HG03342 (cell line): Measurements from ENCODE around the gene CD34.

Experiments
- ATAC-seq: cut with Tn5 transposase; IDR thresholded peaks from one replicate; pipeline ENCODE4 v1.9.1; 2021; ENCODE audit warnings: mild to moderate bottlenecking, moderate library complexity; ENCODE audit not compliant: unreplicated experiment

The CD34 gene

DNA sequence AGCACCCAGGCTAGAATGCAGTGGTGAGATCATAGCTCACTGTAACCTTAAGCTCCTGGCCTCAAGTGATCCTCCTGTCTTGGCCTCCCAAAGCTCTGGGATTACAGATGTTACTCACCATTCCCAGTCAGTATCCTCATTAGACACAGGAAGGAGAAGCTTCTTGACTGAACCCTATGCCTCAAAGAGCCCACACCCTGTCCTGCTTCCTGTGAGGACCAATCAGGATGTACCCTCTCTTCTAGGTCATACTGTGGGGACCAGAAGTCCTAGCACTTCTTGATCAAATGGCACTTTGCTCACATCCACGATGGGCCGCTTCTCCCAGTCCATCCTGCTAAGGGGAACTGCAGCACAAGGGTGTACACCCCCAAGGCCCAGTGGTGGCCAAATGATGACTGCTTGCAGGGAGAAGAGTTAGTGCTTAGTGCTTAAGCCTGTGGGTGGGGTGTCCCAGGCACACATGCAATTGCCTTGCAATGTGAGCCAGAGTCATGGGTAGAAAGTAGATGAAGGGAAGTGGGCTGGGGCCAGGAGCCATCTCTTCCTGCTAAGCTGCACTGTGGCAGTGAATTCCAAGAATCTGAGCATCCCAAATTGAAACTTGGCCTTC is 9.8 kb downstream of the CD34 start:
- ATAC-seq = no peak

GRCh38 chr1:207898836-207899235 is 12.1 kb downstream of the CD34 start:
- no peak for ATAC-seq

- no peak for ATAC-seq
Observed at GRCh38 chr1:207898260-207898659, 12.7 kb downstream of the CD34 start.

DNA sequence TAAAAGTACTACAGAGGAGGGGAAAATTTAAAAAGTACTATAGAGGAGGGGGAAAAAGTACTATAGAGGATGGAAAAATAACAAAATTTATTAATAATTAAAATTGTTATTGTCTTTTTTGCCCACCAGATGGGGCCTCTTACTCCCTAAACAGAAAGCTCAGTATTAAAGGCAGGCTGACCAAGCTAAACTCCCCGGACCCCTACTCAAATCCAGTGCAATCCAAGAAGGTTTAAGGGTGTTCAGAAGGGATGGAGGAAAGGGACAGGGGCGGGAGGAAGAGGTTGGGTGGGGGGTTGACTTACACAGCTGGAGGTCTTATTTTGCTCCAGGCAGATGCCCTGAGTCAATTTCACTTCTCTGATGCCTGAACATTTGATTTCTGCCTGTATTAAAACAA is 13.7 kb downstream of the CD34 start:
- no peak for ATAC-seq

DNA sequence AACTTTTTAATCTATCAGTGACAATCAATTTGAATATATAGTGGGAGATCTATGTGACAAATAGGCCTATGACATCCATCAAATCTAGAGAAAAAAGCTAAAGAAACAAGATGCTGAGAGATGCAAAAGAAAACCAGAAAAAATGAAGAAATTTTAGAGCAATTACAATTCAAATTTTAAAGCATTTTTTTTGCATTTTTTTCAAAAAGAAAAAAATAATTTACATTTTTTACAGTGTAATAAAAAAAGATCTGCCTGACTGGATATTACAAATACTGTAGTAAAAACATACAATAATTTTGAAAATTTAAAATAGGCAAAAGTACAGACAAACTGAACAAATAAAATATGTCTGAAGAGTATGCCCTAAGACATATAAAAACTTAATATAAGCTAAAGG is 14.4 kb downstream of the CD34 start:
- ATAC-seq = no peak

DNA sequence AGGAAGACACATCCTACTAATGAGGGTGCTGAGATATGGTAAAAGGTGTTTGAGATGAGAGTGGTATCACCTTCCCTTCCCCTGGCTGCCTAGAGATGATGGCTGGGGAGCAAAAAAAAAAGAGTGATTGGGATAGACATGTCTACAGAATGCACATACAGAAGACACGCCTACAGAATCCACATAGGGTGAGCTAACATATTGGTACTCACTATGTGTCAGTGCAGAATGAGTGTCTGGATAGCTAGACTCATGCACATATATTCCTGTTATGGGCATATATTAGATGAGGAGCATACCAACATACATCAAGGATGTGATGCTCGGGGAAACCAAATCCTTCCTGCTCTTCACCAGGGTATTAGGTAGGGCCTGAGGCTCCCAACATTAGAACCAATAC is 16.2 kb downstream of the CD34 start:
- no peak for ATAC-seq

GRCh38 chr1:207893737-207894582 is 17.0 kb downstream of the CD34 start:
- ATAC-seq = no peak

DNA sequence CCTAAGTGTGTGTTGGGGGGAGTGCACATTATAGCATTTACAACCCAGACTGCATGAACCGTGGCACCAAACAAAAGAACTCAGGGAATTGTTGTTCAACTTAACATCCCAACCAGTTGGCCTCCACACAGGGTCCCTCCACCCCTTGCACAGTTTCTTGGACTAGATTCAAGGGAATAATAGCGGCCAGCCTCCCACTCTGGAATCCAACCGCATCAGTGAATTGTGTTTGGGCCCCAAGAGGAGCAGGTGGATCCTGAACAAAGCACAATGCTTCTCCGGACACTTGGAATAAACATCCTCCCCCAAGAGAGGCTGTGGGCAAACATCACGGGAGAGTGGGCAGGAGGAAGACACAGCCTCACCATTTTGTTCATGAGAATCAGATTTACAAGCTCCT is 18.2 kb downstream of the CD34 start:
- ATAC-seq = no peak

- ATAC-seq = no peak
Observed at GRCh38 chr1:207891148-207891547, 19.8 kb downstream of the CD34 start.

DNA sequence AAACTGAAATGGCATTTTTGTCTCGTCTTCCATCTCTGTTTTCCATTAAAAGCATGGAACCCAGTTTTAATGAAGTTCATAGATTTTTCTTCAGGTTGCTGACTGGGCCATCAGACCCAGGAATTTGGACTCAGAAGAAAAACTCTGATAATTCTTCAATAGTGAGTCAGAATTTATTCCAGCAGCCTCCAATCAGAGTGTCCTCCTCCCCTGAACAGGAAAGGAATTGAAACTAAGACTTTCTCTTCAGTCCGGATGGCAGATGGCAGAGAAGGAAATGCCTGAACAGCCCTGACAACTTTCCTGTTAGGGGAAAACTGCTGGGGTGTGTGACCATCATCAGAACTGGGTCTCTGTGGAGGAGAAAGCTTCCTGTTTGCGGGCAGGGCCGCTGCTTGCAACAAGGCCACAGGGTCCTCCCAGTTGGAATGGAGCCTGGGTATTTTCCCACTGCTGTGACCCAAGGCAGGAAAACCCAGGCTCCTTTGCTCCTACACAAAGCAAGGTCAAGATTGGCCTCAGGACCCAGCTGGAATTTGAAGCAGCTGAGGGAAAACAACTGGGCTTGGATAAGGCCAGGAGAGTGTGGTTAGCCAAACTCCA is 20.7 kb downstream of the CD34 start:
- no peak for ATAC-seq

DNA sequence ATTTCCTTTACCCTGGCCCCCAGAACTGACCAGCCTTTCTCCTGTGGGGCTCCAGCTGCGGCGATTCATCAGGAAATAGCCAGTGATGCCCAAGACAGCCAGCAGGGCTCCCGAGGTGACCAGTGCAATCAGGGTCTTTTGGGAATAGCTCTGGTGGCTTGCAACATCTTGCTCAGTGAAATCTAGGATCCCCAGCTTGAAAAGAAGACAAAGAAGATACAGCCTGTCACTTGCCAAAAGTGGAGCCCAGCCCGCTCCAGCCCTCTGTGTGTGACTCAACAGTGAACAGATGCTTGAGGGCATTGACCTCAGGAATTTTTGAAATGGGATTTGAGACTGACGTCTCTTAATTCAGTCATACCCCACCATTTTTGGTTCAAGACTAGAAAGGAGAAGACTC is 22.3 kb downstream of the CD34 start:
- ATAC-seq = no peak

GRCh38 chr1:207887542-207888201 is 23.3 kb downstream of the CD34 start:
- ATAC-seq = no peak

DNA sequence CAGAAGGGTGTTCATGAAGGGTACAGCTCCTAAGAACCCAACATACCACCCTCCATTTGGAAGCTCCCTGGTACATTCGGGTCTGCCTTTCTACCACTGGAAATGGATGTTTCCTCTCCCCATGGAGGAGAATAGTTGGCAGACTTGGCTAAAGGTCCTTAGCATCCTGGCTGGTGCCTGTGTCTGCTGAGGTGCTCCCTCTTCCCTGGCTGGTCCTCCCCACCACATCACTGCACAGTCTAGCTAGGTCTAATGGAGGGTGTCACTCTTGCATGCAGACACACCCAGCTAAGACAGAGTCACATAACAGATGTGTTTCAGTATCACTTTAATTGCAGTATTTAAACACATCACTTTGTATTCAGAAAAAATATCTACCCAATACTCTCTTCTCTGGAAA is 24.7 kb downstream of the CD34 start:
- ATAC-seq = no peak

GRCh38 chr1:207885129-207886032 is 25.5 kb downstream of the CD34 start:
- peak; percentile 68 for ATAC-seq

- ATAC-seq = no peak
Observed at GRCh38 chr1:207884266-207885029, 26.5 kb downstream of the CD34 start.

- ATAC-seq = no peak
Observed at GRCh38 chr1:207883660-207884250, 27.2 kb downstream of the CD34 start.

- ATAC-seq = peak; percentile 63
Observed at GRCh38 chr1:207883104-207883651, 27.7 kb downstream of the CD34 start.

GRCh38 chr1:207882692-207883091 is 28.2 kb downstream of the CD34 start:
- ATAC-seq = peak; percentile 10

GRCh38 chr1:207878939-207879338 is 32.0 kb downstream of the CD34 start:
- ATAC-seq = no peak
